Measurements from ENCODE around the gene RASGEF1C. TPM values are rescaled to one million over a fixed set of nuclear protein-coding genes. Genes with fewer than 3 reads are reported as not detected.
A peak's percentile ranks its signal among the peaks of the same experiment; 100 is the strongest.

RASGEF1C gene
- total RNA-seq, 2 experiments from 2014 or later: not detected

DNA sequence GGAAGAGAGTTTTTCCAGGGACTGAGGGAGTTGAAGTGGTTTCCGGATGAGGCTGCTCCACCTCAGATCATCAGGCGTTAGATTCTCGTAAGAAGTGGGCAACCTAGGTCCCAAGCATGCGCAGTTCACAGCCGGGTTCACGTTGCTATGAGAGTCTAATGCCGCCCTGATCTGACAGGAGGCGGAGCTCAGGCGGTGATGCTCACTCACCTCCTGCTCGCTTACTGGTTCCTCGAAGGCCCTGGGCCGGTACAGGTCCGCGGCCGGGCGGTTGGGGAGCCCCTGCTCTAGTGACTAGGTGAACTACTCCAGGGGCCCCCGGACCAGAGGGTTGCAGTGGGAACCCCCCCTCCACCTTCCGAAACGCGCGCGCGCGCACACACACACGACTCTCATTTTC is 136.5 kb downstream of the RASGEF1C start:
- Mint-ChIP-seq H3K27me3 (no peaks in the 10 kb centered on the region), H3K4me1 (ENCODE audit: low read depth) (peaks cover 38% of the 10 kb centered on the region), H3K36me3 (ENCODE audit: low read depth) (peaks cover 5% of the 10 kb centered on the region), H3K9me3 (no peaks in the 10 kb centered on the region), H3K4me3 (peak overlapping the region; percentile 88), H3K27ac (peak overlapping the region; percentile 80)
- no peaks in the 10 kb centered on the region for H3K27me3 ChIP-seq (ENCODE audit: control insufficient read depth in 1 of 2, insufficient read depth in 2 of 2, low read length in 2 of 2)
- POLR2A ChIA-PET: no interaction called here
- peaks cover 22% of the 10 kb centered on the region for H3K4me1 ChIP-seq (ENCODE audit: insufficient read depth, low read length)
- TF ChIP-seq, protein P1, sequence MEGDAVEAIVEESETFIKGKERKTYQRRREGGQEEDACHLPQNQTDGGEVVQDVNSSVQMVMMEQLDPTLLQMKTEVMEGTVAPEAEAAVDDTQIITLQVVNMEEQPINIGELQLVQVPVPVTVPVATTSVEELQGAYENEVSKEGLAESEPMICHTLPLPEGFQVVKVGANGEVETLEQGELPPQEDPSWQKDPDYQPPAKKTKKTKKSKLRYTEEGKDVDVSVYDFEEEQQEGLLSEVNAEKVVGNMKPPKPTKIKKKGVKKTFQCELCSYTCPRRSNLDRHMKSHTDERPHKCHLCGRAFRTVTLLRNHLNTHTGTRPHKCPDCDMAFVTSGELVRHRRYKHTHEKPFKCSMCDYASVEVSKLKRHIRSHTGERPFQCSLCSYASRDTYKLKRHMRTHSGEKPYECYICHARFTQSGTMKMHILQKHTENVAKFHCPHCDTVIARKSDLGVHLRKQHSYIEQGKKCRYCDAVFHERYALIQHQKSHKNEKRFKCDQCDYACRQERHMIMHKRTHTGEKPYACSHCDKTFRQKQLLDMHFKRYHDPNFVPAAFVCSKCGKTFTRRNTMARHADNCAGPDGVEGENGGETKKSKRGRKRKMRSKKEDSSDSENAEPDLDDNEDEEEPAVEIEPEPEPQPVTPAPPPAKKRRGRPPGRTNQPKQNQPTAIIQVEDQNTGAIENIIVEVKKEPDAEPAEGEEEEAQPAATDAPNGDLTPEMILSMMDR (IDR thresholded peaks at IDR 0.05): no peak
- peaks cover 0 to 4% of the 10 kb centered on the region in 2 experiments for H3K9me3 ChIP-seq (ENCODE audit: control insufficient read depth in 1 of 2, insufficient read depth in 1 of 2, low read length in 2 of 2)
- ATAC-seq (ENCODE audit: poor library complexity) (peak; percentile 30), DNase-seq (peak in 4 of 14 experiments; percentile 18 to 61 (median 33))
- intact Hi-C loops (cut with DNase I, micrococcal nuclease): loop anchor here (1.0 to 10.0 kb wide), 6 partner anchors 16 to 1838 kb away; partner anchors contain the start of genes MAPK9 (in 1 of the 2), PHYKPL (in 1 of the 2), TBC1D9B (in 1 of the 2) and ZNF879 (in 1 of the 2)
- H3K4me3 ChIP-seq (ENCODE audit: low read length): peak overlapping the region; percentile 65
- H3K27ac ChIP-seq (ENCODE audit: low read depth in 1 of 2, low read length in 2 of 2): peak overlapping the region in 1 of 2 donors; percentile 24
- H3K36me3 ChIP-seq (ENCODE audit: insufficient read depth, low read length): no peaks in the 10 kb centered on the region
- CTCF ChIA-PET: no interaction called here

DNA sequence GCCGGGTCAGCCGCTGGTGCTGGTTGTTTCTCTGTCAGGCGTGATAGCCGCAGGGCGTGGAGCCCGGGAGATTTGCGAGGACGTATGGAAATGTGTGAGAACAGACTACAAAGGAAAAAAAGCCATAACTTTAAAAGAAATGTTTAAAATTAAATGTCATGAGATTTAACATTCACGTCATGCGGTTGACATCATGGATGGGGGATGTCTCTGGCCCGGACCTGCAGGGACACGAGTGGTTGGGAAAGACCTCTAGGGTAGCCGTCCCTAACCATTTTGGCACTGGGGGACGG is 136.8 kb downstream of the RASGEF1C start:
- H3K27me3 ChIP-seq (ENCODE audit: control insufficient read depth in 1 of 2, insufficient read depth in 2 of 2, low read length in 2 of 2): no peaks in the 10 kb centered on the region

DNA sequence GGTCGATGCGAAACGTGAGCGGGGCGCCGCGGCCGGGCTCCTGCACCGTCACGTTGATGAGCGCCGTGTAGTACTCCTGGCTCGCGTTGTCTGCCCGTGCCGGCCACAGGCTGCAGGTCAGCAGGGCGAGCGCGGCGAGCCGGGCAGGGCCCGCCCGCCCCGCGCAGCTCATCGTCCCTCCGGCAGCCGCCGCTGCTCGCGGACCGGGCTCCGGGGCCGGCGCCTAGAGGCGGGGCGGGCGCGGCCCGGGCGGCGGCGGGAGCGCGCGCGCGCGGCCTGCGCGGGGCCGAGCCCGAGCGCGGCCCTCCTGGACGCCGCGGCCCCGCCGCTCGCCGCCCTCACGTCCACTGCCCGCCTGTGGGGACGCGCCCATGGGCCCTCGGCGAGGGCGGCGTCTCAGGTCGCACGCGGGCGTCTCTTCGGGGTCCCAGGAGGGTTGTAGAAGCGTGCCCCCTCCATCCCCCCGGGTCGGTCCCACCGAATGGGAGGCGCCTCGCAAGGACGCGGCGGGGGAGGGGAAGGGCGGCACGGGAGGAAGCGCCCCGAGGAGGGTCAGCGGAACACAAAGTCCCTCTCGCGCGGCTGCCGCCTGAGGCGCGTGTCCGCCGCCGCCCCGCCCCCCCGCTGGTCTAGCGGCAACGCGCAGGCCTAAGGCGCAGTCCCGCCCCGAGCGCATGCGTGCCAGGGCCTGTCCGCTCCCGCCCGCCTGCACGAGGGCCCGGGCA is 137.3 kb downstream of the RASGEF1C start, which contains the start of gene RNF130:
TSS of gene RNF130 (minus strand) at position 229 of the 725 bp plus-strand sequence. CDS start at position 172, 57 bp downstream.
- Histone ChIP-seq H3K4me3 (ENCODE audit: low read length) (peak within 1 kb of the TSS; percentile 65), H3K4me1 (ENCODE audit: insufficient read depth, low read length) (peaks cover 22% of the 10 kb centered on the region), H3K27me3 (ENCODE audit: control insufficient read depth in 1 of 2, insufficient read depth in 2 of 2, low read length in 2 of 2) (no peaks in the 10 kb centered on the region), H3K27ac (ENCODE audit: low read depth in 1 of 2, low read length in 2 of 2) (peak within 1 kb of the TSS in 1 of 2 donors; percentile 62), H3K36me3 (ENCODE audit: insufficient read depth, low read length) (no peaks in the 10 kb centered on the region), H3K9me3 (ENCODE audit: control insufficient read depth in 1 of 2, insufficient read depth in 1 of 2, low read length in 2 of 2) (peaks cover 0 to 4% of the 10 kb centered on the region in 2 experiments)
- H3K9me3 Mint-ChIP-seq: no peaks in the 10 kb centered on the region
- no peaks in the 10 kb centered on the region for H3K27me3 Mint-ChIP-seq
- ChIA-PET CTCF (no interaction called here), POLR2A (interaction anchor here (1.0 kb wide), 1 partner anchor 14 kb away, joined by 3 read pairs; no protein-coding TSS in a partner anchor)
- intact Hi-C loops (cut with DNase I, micrococcal nuclease): loop anchor here (1.0 to 10.0 kb wide), 7 partner anchors 13 to 1837 kb away; partner anchors contain the start of genes MAPK9 (in 1 of the 2), PHYKPL (in 1 of the 2), TBC1D9B (in 1 of the 2) and ZNF879 (in 1 of the 2)
- peaks cover 5% of the 10 kb centered on the region for H3K36me3 Mint-ChIP-seq (ENCODE audit: low read depth)
- TF ChIP-seq, protein P1 (IDR thresholded peaks at IDR 0.05): no peak
- ATAC-seq (ENCODE audit: poor library complexity): peak; percentile 66
- H3K27ac Mint-ChIP-seq: peak within 1 kb of the TSS; percentile 80
- peak; percentile 61 to 92 (median 81) for DNase-seq
- peak within 1 kb of the TSS; percentile 89 for H3K4me3 Mint-ChIP-seq
- H3K4me1 Mint-ChIP-seq (ENCODE audit: low read depth): peaks cover 38% of the 10 kb centered on the region

More for the DNA sequence above, 136.8 kb downstream of the RASGEF1C start:
- H3K27ac ChIP-seq (ENCODE audit: low read depth in 1 of 2, low read length in 2 of 2): peak overlapping the region in 1 of 2 donors; percentile 24
- Mint-ChIP-seq H3K4me3 (peak overlapping the region; percentile 88), H3K27me3 (no peaks in the 10 kb centered on the region), H3K9me3 (no peaks in the 10 kb centered on the region), H3K36me3 (ENCODE audit: low read depth) (peaks cover 5% of the 10 kb centered on the region), H3K4me1 (ENCODE audit: low read depth) (peaks cover 38% of the 10 kb centered on the region), H3K27ac (peak overlapping the region; percentile 80)
- DNase-seq: no peak
- CTCF ChIA-PET: no interaction called here
- intact Hi-C loops (cut with DNase I, micrococcal nuclease): loop anchor here (1.0 to 10.0 kb wide), 6 partner anchors 16 to 1837 kb away; partner anchors contain the start of genes MAPK9 (in 1 of the 2), PHYKPL (in 1 of the 2), TBC1D9B (in 1 of the 2) and ZNF879 (in 1 of the 2)
- POLR2A ChIA-PET: no interaction called here
- no peak for ATAC-seq (ENCODE audit: poor library complexity)
- H3K9me3 ChIP-seq (ENCODE audit: control insufficient read depth in 1 of 2, insufficient read depth in 1 of 2, low read length in 2 of 2): peaks cover 0 to 4% of the 10 kb centered on the region in 2 experiments
- TF ChIP-seq, protein P1 (IDR thresholded peaks at IDR 0.05): no peak
- H3K4me3 ChIP-seq (ENCODE audit: low read length): peak overlapping the region; percentile 65
- peaks cover 22% of the 10 kb centered on the region for H3K4me1 ChIP-seq (ENCODE audit: insufficient read depth, low read length)
- H3K36me3 ChIP-seq (ENCODE audit: insufficient read depth, low read length): no peaks in the 10 kb centered on the region
